Stomach (tissue), 9 donors: ENCODE results near the gene FAM241B. TPM values are rescaled to one million over a fixed set of nuclear protein-coding genes. Genes with fewer than 3 reads are reported as not detected.
A peak's percentile ranks its signal among the peaks of the same experiment; 100 is the strongest.

Experiments used
- DNase-seq, 2 donors: peaks; one replicate each; pipeline versions ENCODE4 v3.0.0 to v3.0.0-alpha.2; 2013 to 2019
- H3K27ac ChIP-seq, 5 donors: fragments of 200-600 bp in 4 of 5; sonication (generic) in 4 of 5; one replicate each; pipeline ENCODE4 v1.5.1; 2013 to 2019; ENCODE audit warnings: mild to moderate bottlenecking in 1 of 5, moderate library complexity in 1 of 5
- H3K27me3 ChIP-seq, 3 donors: fragments of 200-600 bp; sonication (generic); one replicate each; pipeline ENCODE4 v1.5.1; 2017 to 2019; ENCODE audit warnings: mixed run types in 1 of 3
- H3K36me3 ChIP-seq, 4 donors: fragments of 200-600 bp; sonication (generic); 1 replicate in 3 of 4; 2 replicates in 1 of 4; pipeline ENCODE4 v1.5.1; 2016 to 2019
- H3K4me1 ChIP-seq, 4 donors: fragments of 200-600 bp; sonication (generic); one replicate each; pipeline ENCODE4 v1.5.1; 2016 to 2019
- H3K4me3 ChIP-seq, 4 donors: fragments of 200-600 bp; sonication (generic) in 3 of 4; one replicate each; pipeline ENCODE4 v1.5.1; 2016 to 2019; ENCODE audit warnings: mild to moderate bottlenecking in 1 of 4
- H3K9me3 ChIP-seq, 4 donors: fragments of 200-600 bp; sonication (generic); one replicate each; pipeline ENCODE4 v1.5.1; 2016 to 2019
- EP300 ChIP-seq: sonication (generic); formaldehyde crosslinking; IDR thresholded peaks from one replicate; pipeline ENCODE4 v1.6.1; 2017; ENCODE audit warnings: antibody characterized with exemption
- POLR2A ChIP-seq, 4 donors: fragments of 450-650 bp; IDR thresholded peaks; one replicate each; pipeline ENCODE4 v1.6.1; 2016; ENCODE audit warnings: antibody characterized with exemption in 4 of 4, control low read depth in 2 of 4, mild to moderate bottlenecking in 1 of 4, moderate library complexity in 1 of 4
- POLR2AphosphoS5 ChIP-seq, 3 donors: sonication (generic); formaldehyde crosslinking; IDR thresholded peaks; one replicate each; pipeline ENCODE4 v1.6.1; 2016; ENCODE audit warnings: antibody characterized with exemption in 3 of 3
- WGBS, 5 donors: extraction: QIAGEN DNeasy Blood & Tissue Kit in 3 of 5; methylation state at CpG; one replicate each; pipeline versions ENCODE4 v1.1.5 to v1.1.7; 2013 to 2018; 5-methylcytosine and 5-hydroxymethylcytosine counted together
- intact Hi-C: fragments of 100-400 bp; cut with DNase I; formaldehyde crosslinking; loops from one replicate; pipeline ENCODE4 v1.15.1; 2023; ENCODE audit warnings: low total_unique reads
- polyA plus RNA-seq, 3 donors: library from polyadenylated mRNA; stranded (reverse); fragments of 200-250 nt; gene quantifications; one replicate each; pipeline ENCODE4 v1.2.3, GENCODE V29; 2013
- total RNA-seq, 5 donors: library from RNA; depleted of rRNA; stranded (reverse); fragments of >200 nt; gene quantifications; one replicate each; pipeline versions ENCODE4 v1.1.0 to v1.2.3, GENCODE V29; 2014 to 2016
- TF ChIP-seq, protein P1 (sequence below), 7 experiments: fragments of 450-650 bp in 4 of 7; fragments of 200-600 bp in 3 of 7; sonication (generic) in 3 of 7; IDR thresholded peaks; one replicate each; pipeline ENCODE4 v1.5.1; 2016 to 2019; ENCODE audit warnings: antibody characterized with exemption in 7 of 7, control low read depth in 2 of 7, mild to moderate bottlenecking in 1 of 7
- donor health status: healthy with polysubstance abuse.
- donor health status: Bipolar disorder and iron deficiency.
- donor health status: healthy.

The FAM241B gene
- total and polyA plus RNA-seq, 8 donors = 0.55 to 7.4 (median 4.0) TPM; not detected in 3

DNA sequence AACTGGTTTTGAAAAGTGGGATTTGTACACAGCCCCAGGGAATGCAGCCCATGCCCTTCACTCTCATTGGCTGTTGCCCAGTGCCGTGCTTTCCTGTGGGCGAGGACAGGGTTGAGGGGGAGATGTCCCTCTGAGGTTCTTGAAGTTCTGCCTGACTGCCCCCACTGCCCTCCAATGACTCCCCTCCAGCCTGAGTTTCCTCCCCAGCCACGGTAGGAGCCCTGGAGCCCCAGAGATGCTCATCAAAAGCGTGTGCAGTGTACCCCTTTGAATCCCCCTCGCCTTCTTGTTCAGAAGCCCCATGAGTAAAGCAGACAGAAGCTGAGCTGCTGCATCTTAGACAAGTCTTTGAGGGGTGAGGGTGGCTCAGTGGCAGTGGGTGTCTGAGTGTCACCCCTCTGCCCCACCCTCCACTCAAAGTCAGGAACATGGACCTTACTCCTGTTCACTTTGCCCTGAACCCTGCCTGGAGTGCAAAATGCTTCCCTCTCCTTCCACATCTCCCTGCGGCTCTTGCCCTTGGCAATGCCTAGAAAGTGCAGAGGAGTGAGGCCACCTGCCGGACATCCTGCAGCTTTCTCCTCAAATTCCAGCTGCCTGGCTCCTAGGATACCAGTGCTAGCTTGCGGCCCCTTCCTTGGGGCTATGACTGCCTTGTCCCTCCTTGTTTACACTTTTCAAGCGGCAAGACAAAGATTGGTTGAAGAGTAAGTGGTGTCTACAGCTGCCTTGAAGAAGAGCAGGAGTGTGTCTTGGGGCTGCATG is 19.9 kb downstream of the FAM241B start:
- Histone ChIP-seq H3K27me3 (peaks cover 0 to 18% (median 0%) of the 10 kb centered on the region in 3 donors), H3K4me1 (no peaks in the 10 kb centered on the region), H3K27ac (no peak overlapping the region), H3K4me3 (no peak overlapping the region), H3K9me3 (no peaks in the 10 kb centered on the region), H3K36me3 (no peaks in the 10 kb centered on the region)
- TF ChIP-seq EP300 (no peak), POLR2AphosphoS5 (IDR thresholded peaks at IDR 0.05) (no peak), POLR2A (IDR thresholded peaks at IDR 0.05) (no peak)
- TF ChIP-seq, protein P1, sequence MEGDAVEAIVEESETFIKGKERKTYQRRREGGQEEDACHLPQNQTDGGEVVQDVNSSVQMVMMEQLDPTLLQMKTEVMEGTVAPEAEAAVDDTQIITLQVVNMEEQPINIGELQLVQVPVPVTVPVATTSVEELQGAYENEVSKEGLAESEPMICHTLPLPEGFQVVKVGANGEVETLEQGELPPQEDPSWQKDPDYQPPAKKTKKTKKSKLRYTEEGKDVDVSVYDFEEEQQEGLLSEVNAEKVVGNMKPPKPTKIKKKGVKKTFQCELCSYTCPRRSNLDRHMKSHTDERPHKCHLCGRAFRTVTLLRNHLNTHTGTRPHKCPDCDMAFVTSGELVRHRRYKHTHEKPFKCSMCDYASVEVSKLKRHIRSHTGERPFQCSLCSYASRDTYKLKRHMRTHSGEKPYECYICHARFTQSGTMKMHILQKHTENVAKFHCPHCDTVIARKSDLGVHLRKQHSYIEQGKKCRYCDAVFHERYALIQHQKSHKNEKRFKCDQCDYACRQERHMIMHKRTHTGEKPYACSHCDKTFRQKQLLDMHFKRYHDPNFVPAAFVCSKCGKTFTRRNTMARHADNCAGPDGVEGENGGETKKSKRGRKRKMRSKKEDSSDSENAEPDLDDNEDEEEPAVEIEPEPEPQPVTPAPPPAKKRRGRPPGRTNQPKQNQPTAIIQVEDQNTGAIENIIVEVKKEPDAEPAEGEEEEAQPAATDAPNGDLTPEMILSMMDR (IDR thresholded peaks at IDR 0.05) = no peak
- intact Hi-C loops = loop anchor here (5.0 to 10.0 kb wide), 2 partner anchors 62 to 265 kb away; no protein-coding TSS in a partner anchor
- 65 to 78% (median 72%) methylated on average over 9 of the region's 9 CpGs for WGBS, 5 donors
- peak in 1 of 2 donors; percentile 32 for DNase-seq

DNA sequence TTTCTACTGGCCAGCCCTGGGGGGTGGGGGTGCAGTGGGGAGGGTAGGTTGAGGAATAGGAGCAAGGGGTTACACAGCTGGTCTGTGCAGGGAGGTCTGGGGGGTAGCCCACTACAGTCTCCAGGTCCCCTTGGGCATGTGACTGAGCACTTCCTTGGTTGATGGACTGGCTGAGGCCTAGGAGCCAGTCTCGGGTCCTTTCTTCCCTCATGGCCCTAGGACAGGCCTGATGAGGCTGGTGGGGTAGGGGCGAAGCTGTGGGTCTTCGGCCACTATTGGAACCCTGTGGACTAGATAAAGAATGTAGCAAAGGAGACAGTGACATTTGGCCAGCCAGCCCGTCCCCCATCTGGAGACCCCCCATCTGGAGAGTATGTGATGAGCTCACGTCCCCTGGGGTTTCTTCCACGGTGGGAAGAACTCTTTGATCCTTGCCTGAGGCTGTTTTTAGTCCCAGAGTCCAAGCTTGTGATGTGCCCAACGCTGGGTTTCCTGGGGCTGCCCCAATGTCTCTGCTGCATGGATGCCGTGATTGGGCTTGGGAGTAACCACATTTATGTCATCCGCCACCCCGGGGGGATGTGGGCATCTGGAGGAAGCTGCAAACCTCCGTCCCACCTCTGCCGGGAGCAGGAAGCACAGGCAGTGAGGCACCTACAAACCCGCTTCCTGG is 20.7 kb downstream of the FAM241B start:
- 65 to 78% (median 73%) methylated on average over 12 to 13 of the region's 13 CpGs for WGBS, 5 donors
- H3K27me3 ChIP-seq = peaks cover 0 to 26% (median 0%) of the 10 kb centered on the region in 3 donors
- H3K4me3 ChIP-seq = no peak overlapping the region
- intact Hi-C loops = no loop called here
- DNase-seq = no peak
- H3K9me3 ChIP-seq = no peaks in the 10 kb centered on the region
- TF ChIP-seq EP300 = no peak
- TF ChIP-seq, protein P1 (IDR thresholded peaks at IDR 0.05) = no peak
- TF ChIP-seq POLR2AphosphoS5 (IDR thresholded peaks at IDR 0.05) = no peak
- no peak for TF ChIP-seq POLR2A (IDR thresholded peaks at IDR 0.05)
- H3K36me3 ChIP-seq = no peaks in the 10 kb centered on the region
- no peaks in the 10 kb centered on the region for H3K4me1 ChIP-seq
- H3K27ac ChIP-seq = no peak overlapping the region

DNA sequence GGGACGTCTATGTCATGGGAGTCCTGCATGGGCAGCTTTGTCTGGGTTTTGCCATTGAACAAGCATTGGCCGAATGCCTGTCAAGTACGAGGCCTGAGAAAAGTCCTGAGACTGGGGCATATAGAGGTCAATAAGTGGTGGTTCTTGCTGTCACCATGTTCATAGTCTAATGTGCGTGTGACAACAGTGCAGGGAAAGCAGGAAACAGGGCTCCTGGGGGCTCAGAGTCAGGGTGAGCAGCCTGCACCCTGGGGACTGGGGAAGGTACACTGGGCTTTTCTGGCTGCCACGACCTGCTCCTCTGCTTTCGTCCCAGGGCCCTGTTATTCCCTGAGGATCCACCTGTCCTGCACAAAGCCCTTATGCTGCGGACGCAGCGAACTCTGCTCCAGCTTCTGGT is 21.3 kb downstream of the FAM241B start:
- Histone ChIP-seq H3K27ac (no peak overlapping the region), H3K4me3 (no peak overlapping the region), H3K4me1 (no peaks in the 10 kb centered on the region), H3K9me3 (no peaks in the 10 kb centered on the region), H3K27me3 (peaks cover 0 to 32% (median 4%) of the 10 kb centered on the region in 3 donors), H3K36me3 (no peaks in the 10 kb centered on the region)
- 74 to 80% (median 76%) methylated on average over 9 of the region's 9 CpGs for WGBS, 5 donors
- intact Hi-C loops = no loop called here
- no peak for DNase-seq
- TF ChIP-seq, protein P1 (IDR thresholded peaks at IDR 0.05) = no peak

DNA sequence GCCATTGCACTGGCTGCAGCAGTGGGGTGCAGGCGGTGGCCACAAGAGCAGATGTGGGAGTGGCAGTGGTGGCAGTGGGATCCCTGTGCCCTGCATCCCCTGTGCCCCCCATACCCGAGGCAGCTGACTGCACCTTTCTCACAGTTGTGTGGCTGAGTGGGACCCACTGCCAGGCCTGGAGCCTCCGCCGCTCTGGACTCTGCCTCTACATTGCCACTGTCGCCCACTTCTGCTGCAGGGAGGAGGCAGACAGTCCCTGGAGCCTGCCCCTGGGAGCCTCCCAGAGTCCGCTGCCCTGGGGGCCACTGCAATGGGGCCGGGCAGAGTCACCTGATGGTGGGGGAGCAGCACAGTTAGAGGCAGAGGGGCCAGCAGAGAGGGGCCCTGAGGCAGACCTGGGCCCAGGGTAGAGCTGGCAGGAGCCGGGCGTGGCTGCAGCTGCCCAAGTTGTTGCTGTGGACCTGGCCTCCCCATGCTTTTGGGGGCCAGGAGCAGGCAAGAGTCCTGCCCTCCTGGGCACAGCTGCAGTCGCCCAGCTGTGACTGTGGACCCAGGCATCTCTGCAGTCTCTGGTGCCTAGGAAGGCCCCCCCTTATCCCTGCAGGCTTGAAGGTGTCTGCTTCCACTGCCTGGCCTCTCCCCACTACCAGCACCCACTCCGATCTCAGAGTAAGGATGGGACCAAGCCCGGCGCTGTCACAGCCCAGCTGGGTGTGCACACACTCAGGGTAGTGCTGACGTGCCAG is 22.2 kb downstream of the FAM241B start:
- no peaks in the 10 kb centered on the region for H3K36me3 ChIP-seq
- H3K9me3 ChIP-seq = no peaks in the 10 kb centered on the region
- H3K4me3 ChIP-seq = no peak overlapping the region
- H3K4me1 ChIP-seq = no peaks in the 10 kb centered on the region
- intact Hi-C loops = no loop called here
- no peak for DNase-seq
- TF ChIP-seq POLR2A (IDR thresholded peaks at IDR 0.05) (no peak), EP300 (no peak), POLR2AphosphoS5 (IDR thresholded peaks at IDR 0.05) (no peak)
- TF ChIP-seq, protein P1 (IDR thresholded peaks at IDR 0.05) = no peak
- H3K27ac ChIP-seq = no peak overlapping the region
- peaks cover 0 to 42% (median 6%) of the 10 kb centered on the region in 3 donors for H3K27me3 ChIP-seq
- WGBS, 5 donors = 80 to 94% (median 87%) methylated on average over 2 to 14 of the region's 14 CpGs
